ENCODE results near the gene NOS1AP.

DNA sequence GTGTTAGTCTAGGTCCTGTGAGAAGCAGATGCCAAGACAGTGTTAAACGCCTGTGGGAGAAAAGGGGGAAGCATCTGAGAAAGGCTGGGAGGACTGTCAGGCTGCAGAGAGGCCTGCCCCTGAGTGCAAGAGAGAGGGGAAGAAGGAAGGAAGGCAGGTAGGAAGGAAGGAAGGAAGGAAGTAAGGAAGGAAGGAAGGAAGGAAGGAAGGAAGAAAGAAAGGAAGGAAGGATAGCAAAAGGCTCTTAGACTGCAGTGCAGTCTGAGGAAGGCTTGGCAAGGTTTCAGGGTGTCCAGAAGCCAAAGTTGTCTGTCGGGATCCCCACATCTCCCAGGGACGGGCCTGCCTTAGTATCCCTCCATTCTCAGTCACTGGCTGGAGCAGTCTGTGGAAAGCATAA is 224.5 kb downstream of the NOS1AP start:
- TF ChIP-seq, protein P1, sequence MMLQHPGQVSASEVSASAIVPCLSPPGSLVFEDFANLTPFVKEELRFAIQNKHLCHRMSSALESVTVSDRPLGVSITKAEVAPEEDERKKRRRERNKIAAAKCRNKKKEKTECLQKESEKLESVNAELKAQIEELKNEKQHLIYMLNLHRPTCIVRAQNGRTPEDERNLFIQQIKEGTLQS (CRISPR knock-in tag; conservative IDR thresholded peaks at IDR 0.05), result no peak
- no peak for TF ChIP-seq CREM (CRISPR knock-in tag; IDR thresholded peaks at IDR 0.05)
- TF ChIP-seq, protein P2, sequence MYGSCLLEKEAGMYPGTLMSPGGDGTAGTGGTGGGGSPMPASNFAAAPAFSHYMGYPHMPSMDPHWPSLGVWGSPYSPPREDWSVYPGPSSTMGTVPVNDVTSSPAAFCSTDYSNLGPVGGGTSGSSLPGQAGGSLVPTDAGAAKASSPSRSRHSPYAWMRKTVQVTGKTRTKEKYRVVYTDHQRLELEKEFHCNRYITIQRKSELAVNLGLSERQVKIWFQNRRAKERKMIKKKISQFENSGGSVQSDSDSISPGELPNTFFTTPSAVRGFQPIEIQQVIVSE (CRISPR knock-in tag; IDR thresholded peaks at IDR 0.05; ENCODE audit: borderline replicate concordance), result no peak
- TF ChIP-seq, protein P3, sequence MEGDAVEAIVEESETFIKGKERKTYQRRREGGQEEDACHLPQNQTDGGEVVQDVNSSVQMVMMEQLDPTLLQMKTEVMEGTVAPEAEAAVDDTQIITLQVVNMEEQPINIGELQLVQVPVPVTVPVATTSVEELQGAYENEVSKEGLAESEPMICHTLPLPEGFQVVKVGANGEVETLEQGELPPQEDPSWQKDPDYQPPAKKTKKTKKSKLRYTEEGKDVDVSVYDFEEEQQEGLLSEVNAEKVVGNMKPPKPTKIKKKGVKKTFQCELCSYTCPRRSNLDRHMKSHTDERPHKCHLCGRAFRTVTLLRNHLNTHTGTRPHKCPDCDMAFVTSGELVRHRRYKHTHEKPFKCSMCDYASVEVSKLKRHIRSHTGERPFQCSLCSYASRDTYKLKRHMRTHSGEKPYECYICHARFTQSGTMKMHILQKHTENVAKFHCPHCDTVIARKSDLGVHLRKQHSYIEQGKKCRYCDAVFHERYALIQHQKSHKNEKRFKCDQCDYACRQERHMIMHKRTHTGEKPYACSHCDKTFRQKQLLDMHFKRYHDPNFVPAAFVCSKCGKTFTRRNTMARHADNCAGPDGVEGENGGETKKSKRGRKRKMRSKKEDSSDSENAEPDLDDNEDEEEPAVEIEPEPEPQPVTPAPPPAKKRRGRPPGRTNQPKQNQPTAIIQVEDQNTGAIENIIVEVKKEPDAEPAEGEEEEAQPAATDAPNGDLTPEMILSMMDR (IDR thresholded peaks at IDR 0.05), result no peak

Measured in WTC11 (cell line).